GM21381 (cell line): ENCODE data around the gene ETV1.

Experiments used
- ATAC-seq: cut with Tn5 transposase; IDR thresholded peaks from one replicate; pipeline ENCODE4 v1.9.1; 2021; ENCODE audit warnings: mild to moderate bottlenecking, moderate library complexity; ENCODE audit not compliant: unreplicated experiment

ETV1 gene

GRCh38 chr7:13989126-13989948 is at the start of gene ETV1:
Gene ETV1 (minus strand): TSS chr7:13989666. CDS start chr7:13989052, 614 bp downstream.
- no peak for ATAC-seq

GRCh38 chr7:14024406-14024805 is 34.9 kb upstream of the ETV1 start:
- ATAC-seq = no peak

GRCh38 chr7:14023838-14024237 is 34.4 kb upstream of the ETV1 start:
- ATAC-seq = no peak

GRCh38 chr7:14023342-14023741 is 33.9 kb upstream of the ETV1 start:
- no peak for ATAC-seq

- ATAC-seq = no peak
Measured at GRCh38 chr7:14021069-14021468, 31.6 kb upstream of the ETV1 start.

DNA sequence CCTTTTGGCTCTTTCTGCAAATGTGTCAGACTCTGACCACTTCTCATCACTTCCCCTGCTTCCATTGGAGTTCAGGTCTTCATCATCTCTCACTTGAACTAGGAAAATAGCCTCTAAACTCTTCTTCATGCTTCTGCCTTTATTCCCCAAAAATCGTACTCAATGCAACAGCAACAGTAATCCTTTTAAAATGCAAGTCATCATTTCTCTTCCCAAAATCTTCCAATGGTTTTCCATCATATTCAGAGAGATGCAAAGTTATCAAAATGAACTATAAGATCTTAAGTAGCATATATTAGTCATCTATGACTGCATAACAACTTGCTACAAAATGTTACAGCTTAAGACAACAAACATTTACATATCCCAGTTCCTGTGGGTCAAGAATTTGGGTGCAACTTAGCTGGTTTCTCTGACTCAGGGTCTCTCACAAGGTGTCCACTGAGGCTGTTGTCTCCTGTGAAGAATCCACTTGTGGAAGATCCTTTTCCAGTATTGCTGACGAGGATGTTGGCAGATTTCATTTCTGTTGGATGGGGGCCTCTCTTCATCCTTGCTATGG is 31.0 kb upstream of the ETV1 start:
- no peak for ATAC-seq

DNA sequence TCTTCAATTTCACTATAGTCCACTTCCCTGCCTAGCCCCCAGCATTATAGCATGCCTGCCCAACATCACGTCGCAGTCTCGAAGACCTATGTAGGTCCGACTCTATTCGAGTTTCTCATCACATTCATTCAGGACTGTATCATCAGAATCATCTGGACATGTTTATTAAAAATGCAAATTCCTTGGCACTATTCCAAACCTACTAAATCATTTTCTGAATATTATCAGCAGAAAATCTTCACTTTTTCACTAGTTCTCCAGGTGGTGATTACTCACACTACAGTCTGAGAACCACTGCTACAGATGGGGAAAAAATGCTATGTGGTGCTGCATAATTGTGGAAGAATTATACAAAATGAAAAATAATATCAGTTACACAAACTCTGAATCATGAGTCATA is 29.3 kb upstream of the ETV1 start:
- no peak for ATAC-seq

GRCh38 chr7:14016950-14017349 is 27.5 kb upstream of the ETV1 start:
- no peak for ATAC-seq

GRCh38 chr7:14013898-14014297 is 24.4 kb upstream of the ETV1 start:
- no peak for ATAC-seq

DNA sequence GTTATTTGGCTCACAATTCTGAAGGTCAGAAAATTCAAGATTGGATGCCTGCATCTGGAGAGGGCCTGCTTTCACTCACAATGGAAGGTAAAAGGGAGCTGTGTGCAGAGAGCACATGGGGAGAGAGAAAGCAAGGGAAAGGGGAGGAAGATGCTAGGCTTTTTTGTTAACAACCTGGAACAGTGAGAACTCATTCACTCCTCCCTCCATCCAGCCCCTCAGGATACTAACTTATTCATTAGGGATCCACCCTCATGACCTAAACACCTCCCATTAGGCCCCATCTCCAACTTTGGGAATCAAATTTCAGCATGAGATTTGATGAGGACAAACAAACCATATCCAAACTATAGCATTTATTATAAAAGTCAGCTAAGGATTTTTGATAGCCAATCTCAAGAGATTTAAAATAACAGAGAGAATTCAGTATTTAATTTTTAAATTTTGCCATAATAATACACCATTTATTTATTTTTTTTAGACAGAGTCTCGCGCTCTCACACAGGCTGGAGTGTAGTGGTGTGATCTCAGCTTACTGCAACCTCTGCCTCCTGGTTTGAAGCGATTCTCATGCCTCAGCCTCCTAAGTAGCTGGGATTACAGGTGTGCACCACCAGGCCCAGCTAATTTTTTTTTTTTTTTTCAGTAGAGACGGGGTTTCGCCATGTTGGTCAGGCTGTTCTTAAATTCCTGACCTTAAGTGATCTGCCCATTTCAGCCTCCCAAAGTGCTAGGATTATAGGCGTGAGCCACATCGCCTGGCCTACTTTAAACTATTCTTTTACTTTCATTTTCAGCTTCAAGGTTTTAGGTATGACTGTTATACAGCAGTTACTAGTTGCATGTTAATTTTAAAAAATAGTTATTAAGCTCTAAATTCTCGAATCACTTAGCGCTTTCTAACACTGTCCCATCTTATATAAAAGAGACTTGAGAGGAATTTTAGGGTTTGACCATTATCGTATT is 20.3 kb upstream of the ETV1 start:
- no peak for ATAC-seq

DNA sequence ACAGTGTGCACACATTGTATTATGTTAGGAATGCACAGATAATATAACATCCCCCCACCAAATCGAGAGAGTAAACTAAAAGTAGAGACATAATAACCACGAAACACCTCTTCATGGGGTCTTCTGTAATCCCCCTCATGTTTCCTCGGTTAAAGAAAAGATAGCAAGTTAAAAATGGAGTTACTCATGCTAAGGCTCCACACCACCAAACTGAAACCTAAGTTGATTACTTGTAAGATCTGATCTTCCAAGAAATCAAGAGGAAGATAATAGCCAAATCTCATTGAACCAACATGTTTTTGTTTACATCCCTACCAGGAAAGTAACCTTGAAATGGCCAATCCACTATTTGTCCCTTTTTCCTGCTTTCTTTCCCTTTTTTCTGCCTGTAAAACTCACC is 11.7 kb upstream of the ETV1 start:
- no peak for ATAC-seq

- ATAC-seq = no peak
Measured at GRCh38 chr7:14000247-14000646, 10.8 kb upstream of the ETV1 start.

DNA sequence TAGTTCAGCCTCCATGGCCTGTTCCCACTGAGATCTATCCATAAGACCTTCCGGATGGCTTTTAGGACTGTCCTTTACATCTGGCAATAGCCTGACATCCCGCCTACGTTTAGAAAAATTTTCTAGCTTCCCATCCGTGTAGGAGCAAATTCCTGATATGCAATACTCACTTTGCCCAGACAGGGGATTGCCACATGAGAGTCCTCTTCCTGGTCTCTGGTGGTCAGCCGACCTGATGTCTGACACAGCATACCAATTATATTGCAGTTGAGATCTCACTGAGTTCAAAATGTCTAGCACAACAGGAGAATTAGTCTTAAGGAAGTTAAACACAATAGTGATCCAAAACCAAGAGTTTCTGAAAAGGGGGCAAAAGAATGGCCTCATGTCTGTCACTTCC is 9.4 kb upstream of the ETV1 start:
- ATAC-seq = no peak

GRCh38 chr7:13992596-13992964 is 3.1 kb upstream of the ETV1 start:
- ATAC-seq = no peak

- ATAC-seq = no peak
Measured at GRCh38 chr7:13991791-13992595, 2.5 kb upstream of the ETV1 start.

GRCh38 chr7:13990984-13991790 is 1.7 kb upstream of the ETV1 start:
- ATAC-seq = peak; percentile 81

GRCh38 chr7:13990319-13990983 is 985 bp upstream of the ETV1 start:
- peak; percentile 45 for ATAC-seq

GRCh38 chr7:13989949-13990305 is 461 bp upstream of the ETV1 start:
- ATAC-seq = no peak

DNA sequence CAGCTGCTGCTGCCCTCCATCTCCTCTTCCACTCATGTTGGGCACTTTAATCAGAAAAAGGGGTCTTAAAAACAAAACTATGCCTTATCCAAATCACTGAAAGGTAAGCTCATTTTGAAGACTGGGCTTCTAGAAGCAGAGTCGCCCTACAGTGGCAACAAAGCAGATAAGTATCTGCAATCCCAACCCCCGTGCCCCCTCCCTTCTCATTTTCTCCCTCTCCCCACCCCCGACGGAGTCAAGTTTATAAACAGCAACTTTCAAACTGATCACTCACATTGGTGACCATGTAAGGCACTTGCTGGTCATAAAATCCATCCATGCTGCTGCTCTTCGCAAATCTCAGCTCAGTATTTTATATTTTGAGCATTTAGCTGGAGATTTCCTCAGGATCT is 738 bp downstream of the ETV1 start:
- ATAC-seq = no peak
